B cell (primary cell): Measurements from ENCODE around the gene CCL11.

Experiments used
- EZH2 ChIP-seq: IDR thresholded peaks from 2 replicates; pipeline ENCODE4 v1.6.1; 2012; ENCODE audit warnings: borderline replicate concordance, low read depth, mild to moderate bottlenecking, moderate library complexity, low read length; ENCODE audit not compliant: insufficient read depth, poor library complexity, severe bottlenecking
- TF ChIP-seq, protein P1 (sequence below): fragments of 200-600 bp; IDR thresholded peaks from one replicate; pipeline ENCODE4 v1.8.0; 2022; ENCODE audit warnings: antibody characterized with exemption, mild to moderate bottlenecking

DNA sequence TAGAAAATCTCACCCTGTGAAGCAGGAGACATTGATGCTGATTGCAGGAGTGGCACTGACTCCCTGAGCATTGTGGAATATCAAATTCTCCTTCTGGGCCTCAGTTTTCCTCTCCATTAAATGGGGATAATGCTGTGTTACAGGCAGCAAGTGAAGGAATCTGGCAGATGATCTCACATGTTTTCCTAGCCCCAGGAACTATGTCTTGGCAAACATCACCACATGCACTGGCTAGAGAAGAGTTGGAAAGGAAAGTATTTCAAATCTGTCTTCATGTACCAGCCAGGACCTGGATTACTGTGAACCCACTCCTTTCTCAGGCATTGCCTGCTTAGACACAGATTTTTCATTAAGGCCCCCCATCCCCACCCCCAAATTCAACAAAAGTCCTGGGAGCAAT lies 20.1 kb downstream of the CCL11 start:
- TF ChIP-seq, protein P1, sequence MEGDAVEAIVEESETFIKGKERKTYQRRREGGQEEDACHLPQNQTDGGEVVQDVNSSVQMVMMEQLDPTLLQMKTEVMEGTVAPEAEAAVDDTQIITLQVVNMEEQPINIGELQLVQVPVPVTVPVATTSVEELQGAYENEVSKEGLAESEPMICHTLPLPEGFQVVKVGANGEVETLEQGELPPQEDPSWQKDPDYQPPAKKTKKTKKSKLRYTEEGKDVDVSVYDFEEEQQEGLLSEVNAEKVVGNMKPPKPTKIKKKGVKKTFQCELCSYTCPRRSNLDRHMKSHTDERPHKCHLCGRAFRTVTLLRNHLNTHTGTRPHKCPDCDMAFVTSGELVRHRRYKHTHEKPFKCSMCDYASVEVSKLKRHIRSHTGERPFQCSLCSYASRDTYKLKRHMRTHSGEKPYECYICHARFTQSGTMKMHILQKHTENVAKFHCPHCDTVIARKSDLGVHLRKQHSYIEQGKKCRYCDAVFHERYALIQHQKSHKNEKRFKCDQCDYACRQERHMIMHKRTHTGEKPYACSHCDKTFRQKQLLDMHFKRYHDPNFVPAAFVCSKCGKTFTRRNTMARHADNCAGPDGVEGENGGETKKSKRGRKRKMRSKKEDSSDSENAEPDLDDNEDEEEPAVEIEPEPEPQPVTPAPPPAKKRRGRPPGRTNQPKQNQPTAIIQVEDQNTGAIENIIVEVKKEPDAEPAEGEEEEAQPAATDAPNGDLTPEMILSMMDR = no peak
- TF ChIP-seq EZH2 = no peak
